ENCODE results near the gene YEATS2. TPM values are rescaled to one million over a fixed set of nuclear protein-coding genes. Genes with fewer than 3 reads are reported as not detected.
"Not testable (repeated sequence)": the region's sequence is repeated elsewhere in the genome, so short reads cannot be mapped to it uniquely, and the experiment has no call there.

Gene YEATS2
- total RNA-seq, 4 donors from 2014 or later = 15.4 to 54.7 (median 40.6) TPM

DNA sequence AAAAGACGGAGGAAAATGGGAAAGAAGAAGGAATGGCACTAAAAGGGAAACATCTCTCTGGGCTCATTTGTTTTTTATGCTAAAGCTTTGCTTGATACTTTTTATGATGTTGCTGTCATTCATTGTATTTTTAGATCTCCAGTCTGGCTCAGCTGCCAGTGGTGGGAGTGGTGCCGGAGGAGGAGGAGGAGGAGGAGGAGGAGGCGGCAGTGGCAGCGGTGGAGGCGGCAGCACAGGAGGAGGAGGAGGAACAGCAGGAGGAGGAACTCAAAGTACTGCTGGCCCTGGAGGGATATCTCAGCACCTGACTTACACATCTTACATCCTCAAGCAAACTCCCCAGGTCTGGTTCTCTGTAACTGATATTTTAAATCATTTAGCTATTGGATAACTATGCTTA, 78.2 kb downstream of the YEATS2 start:
- TF ChIP-seq POLR2A (IDR thresholded peaks at IDR 0.05) = no peak
- Histone ChIP-seq H3K9me3 (no peaks in the 10 kb centered on the region), H3K36me3 (no peaks in the 10 kb centered on the region), H3K27ac (no peak overlapping the region), H3K4me3 (no peak overlapping the region), H3K27me3 (no peaks in the 10 kb centered on the region), H3K4me1 (no peaks in the 10 kb centered on the region)
- DNase-seq = peak; percentile 19 to 21
- intact Hi-C loops (cut with DNase I; ENCODE audit: low total_unique reads) = no loop called here

GRCh38 chr3:183776451-183776850, 78.9 kb downstream of the YEATS2 start:
- DNase-seq; H3K36me3 ChIP-seq; intact Hi-C loops (cut with DNase I; ENCODE audit: low total_unique reads); H3K4me1 ChIP-seq; H3K27me3 ChIP-seq; H3K4me3 ChIP-seq; H3K27ac ChIP-seq; H3K9me3 ChIP-seq: not testable (repeated sequence)

GRCh38 chr3:183777016-183777618, 79.5 kb downstream of the YEATS2 start:
- no peaks in the 10 kb centered on the region for H3K27me3 ChIP-seq
- H3K36me3 ChIP-seq = no peaks in the 10 kb centered on the region
- H3K4me1 ChIP-seq = no peaks in the 10 kb centered on the region
- intact Hi-C loops (cut with DNase I; ENCODE audit: low total_unique reads) = no loop called here
- no peaks in the 10 kb centered on the region for H3K9me3 ChIP-seq
- DNase-seq = no peak
- H3K27ac ChIP-seq = no peak overlapping the region
- no peak overlapping the region for H3K4me3 ChIP-seq
- TF ChIP-seq, protein P1, sequence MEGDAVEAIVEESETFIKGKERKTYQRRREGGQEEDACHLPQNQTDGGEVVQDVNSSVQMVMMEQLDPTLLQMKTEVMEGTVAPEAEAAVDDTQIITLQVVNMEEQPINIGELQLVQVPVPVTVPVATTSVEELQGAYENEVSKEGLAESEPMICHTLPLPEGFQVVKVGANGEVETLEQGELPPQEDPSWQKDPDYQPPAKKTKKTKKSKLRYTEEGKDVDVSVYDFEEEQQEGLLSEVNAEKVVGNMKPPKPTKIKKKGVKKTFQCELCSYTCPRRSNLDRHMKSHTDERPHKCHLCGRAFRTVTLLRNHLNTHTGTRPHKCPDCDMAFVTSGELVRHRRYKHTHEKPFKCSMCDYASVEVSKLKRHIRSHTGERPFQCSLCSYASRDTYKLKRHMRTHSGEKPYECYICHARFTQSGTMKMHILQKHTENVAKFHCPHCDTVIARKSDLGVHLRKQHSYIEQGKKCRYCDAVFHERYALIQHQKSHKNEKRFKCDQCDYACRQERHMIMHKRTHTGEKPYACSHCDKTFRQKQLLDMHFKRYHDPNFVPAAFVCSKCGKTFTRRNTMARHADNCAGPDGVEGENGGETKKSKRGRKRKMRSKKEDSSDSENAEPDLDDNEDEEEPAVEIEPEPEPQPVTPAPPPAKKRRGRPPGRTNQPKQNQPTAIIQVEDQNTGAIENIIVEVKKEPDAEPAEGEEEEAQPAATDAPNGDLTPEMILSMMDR (IDR thresholded peaks at IDR 0.05) = no peak
- no peak for TF ChIP-seq POLR2A (IDR thresholded peaks at IDR 0.05)

GRCh38 chr3:183779896-183780465, 82.4 kb downstream of the YEATS2 start:
- Histone ChIP-seq H3K4me1 (no peaks in the 10 kb centered on the region), H3K36me3 (no peaks in the 10 kb centered on the region), H3K4me3 (no peak overlapping the region), H3K9me3 (no peaks in the 10 kb centered on the region), H3K27ac (no peak overlapping the region), H3K27me3 (no peaks in the 10 kb centered on the region)
- TF ChIP-seq, protein P1 (IDR thresholded peaks at IDR 0.05) = no peak
- no peak for TF ChIP-seq POLR2A (IDR thresholded peaks at IDR 0.05)
- intact Hi-C loops (cut with DNase I; ENCODE audit: low total_unique reads) = no loop called here
- no peak for DNase-seq

DNA sequence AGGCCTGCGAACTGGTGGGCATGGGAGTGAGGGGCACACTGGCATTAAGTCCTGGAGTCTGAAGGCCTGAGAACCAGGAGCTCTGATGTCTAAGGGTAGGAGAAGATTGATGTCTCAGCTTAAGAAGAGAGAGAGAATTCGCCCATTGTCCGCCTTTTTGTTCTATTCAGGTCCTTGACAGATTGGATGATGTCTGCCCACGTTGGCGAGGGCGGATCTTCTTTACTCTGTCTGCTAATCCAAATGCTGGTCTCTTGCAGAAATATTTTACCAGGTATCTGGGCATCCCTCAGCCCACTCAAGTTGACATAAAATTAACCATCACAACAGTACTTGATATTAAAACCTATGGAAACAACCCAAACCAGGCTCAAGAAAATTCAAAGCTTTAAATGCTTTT, 83.6 kb downstream of the YEATS2 start:
- TF ChIP-seq, protein P1 (IDR thresholded peaks at IDR 0.05) = no peak
- DNase-seq = no peak
- H3K9me3 ChIP-seq = no peaks in the 10 kb centered on the region
- no peak overlapping the region for H3K4me3 ChIP-seq
- H3K27ac ChIP-seq = no peak overlapping the region
- intact Hi-C loops (cut with DNase I; ENCODE audit: low total_unique reads) = no loop called here
- H3K36me3 ChIP-seq = no peaks in the 10 kb centered on the region
- H3K4me1 ChIP-seq = no peaks in the 10 kb centered on the region
- no peaks in the 10 kb centered on the region for H3K27me3 ChIP-seq

- H3K27me3 ChIP-seq = no peaks in the 10 kb centered on the region
- intact Hi-C loops (cut with DNase I; ENCODE audit: low total_unique reads) = no loop called here
- TF ChIP-seq, protein P1 (IDR thresholded peaks at IDR 0.05) = no peak
- no peak for TF ChIP-seq POLR2A (IDR thresholded peaks at IDR 0.05)
- H3K4me1 ChIP-seq = no peaks in the 10 kb centered on the region
- no peaks in the 10 kb centered on the region for H3K9me3 ChIP-seq
- no peak overlapping the region for H3K4me3 ChIP-seq
- DNase-seq = no peak
- H3K36me3 ChIP-seq = no peaks in the 10 kb centered on the region
- no peak overlapping the region for H3K27ac ChIP-seq
Measured at GRCh38 chr3:183782576-183783276, 85.1 kb downstream of the YEATS2 start.

GRCh38 chr3:183784503-183784902, 86.9 kb downstream of the YEATS2 start:
- H3K27me3 ChIP-seq; H3K4me1 ChIP-seq; H3K9me3 ChIP-seq; H3K4me3 ChIP-seq; DNase-seq; H3K27ac ChIP-seq; H3K36me3 ChIP-seq; intact Hi-C loops (cut with DNase I; ENCODE audit: low total_unique reads): not testable (repeated sequence)

Measured in uterus (tissue), 4 donors.